B cell (primary cell): ENCODE data around the gene ASB11. TPM values are rescaled to one million over a fixed set of nuclear protein-coding genes. Genes with fewer than 3 reads are reported as not detected.

ENCODE experiments used
- ATAC-seq: fragments of 200-7000 bp; cut with Tn5 transposase; one replicate; pipeline ENCODE4 v1.10.0; 2021; ENCODE audit warnings: low read depth, mild to moderate bottlenecking, moderate number of reproducible peaks, moderate library complexity
- CTCF ChIA-PET: fragments of 350-600 bp; sonication (Branson Sonifier 250); formaldehyde crosslinking; loops from one replicate; lab custom pipeline; 2021; ENCODE audit warnings: antibody characterized with exemption, inconsistent platforms; lab: Charles Lee
- POLR2A ChIA-PET: fragments of 350-600 bp; sonication (Branson Sonifier 250); formaldehyde crosslinking; loops from one replicate; lab custom pipeline; 2021; ENCODE audit warnings: antibody characterized with exemption; lab: Charles Lee
- DNase-seq: peaks from one replicate; pipeline ENCODE4 v3.0.0; 2013
- H2AFZ ChIP-seq: 2 replicates; pipeline ENCODE4 v1.6.1; 2012; ENCODE audit warnings: mild to moderate bottlenecking, low read depth, low read length; ENCODE audit not compliant: insufficient read depth, poor library complexity, severe bottlenecking
- H3K27ac ChIP-seq, 2 donors: 1 replicate in 1 of 2; 2 replicates in 1 of 2; pipeline ENCODE4 v1.5.1; 2012 to 2013; ENCODE audit warnings: low read length in 2 of 2, mild to moderate bottlenecking in 2 of 2, moderate library complexity in 1 of 2
- H3K27me3 ChIP-seq, 4 experiments: fragments of 200-600 bp in 1 of 4; sonication (generic) in 1 of 4; replicated peaks in 1 of 4; 1 replicate in 2 of 4; 2 replicates in 2 of 4; pipeline versions ENCODE4 v1.6.1 to v1.7.0; 2013 to 2016; ENCODE audit warnings: low read length in 3 of 4, mild to moderate bottlenecking in 2 of 4, mixed read lengths in 1 of 4, moderate library complexity in 1 of 4; ENCODE audit not compliant: insufficient read depth in 4 of 4, control insufficient read depth in 3 of 4; ENCODE audit errors: control extremely low read depth in 1 of 4
- H3K36me3 ChIP-seq, 2 experiments: replicated peaks in 1 of 2; 1 replicate in 1 of 2; 2 replicates in 1 of 2; pipeline versions ENCODE4 v1.6.1 to v1.7.1; 2013; ENCODE audit warnings: low read length in 1 of 2; ENCODE audit not compliant: insufficient read depth in 2 of 2, control insufficient read depth in 1 of 2; ENCODE audit errors: control extremely low read depth in 1 of 2, extremely low read depth in 1 of 2
- H3K4me1 ChIP-seq, 2 donors: fragments of 200-600 bp in 1 of 2; sonication (generic) in 1 of 2; 1 replicate in 1 of 2; 2 replicates in 1 of 2; pipeline versions ENCODE4 v1.5.1 to v1.6.1; 2013 to 2017; ENCODE audit warnings: low read length in 2 of 2; ENCODE audit not compliant: control insufficient read depth in 2 of 2, insufficient read depth in 2 of 2
- H3K4me2 ChIP-seq: replicated peaks from 2 replicates; pipeline ENCODE3; 2012; ENCODE audit warnings: mild to moderate bottlenecking, low read depth, low read length; ENCODE audit not compliant: poor library complexity, severe bottlenecking
- H3K4me3 ChIP-seq, 5 experiments: fragments of 200-600 bp in 1 of 5; sonication (generic) in 1 of 5; 1 replicate in 3 of 5; 2 replicates in 2 of 5; pipeline versions ENCODE4 v1.5.1 to v1.7.0; 2011 to 2016; ENCODE audit warnings: low read length in 4 of 5, mild to moderate bottlenecking in 4 of 5, low read depth in 2 of 5, control low read depth in 1 of 5, moderate library complexity in 1 of 5; ENCODE audit not compliant: insufficient read depth in 1 of 5; ENCODE audit errors: control extremely low read depth in 1 of 5, extremely low read depth in 1 of 5
- H3K79me2 ChIP-seq: fragments of 200-600 bp; sonication (generic); one replicate; pipeline ENCODE4 v1.6.0; 2016; ENCODE audit warnings: low read length; ENCODE audit not compliant: control insufficient read depth, insufficient read depth
- H3K9ac ChIP-seq: fragments of 200-600 bp; sonication (generic); 2 replicates; pipeline ENCODE4 v1.6.1; 2017; ENCODE audit warnings: mild to moderate bottlenecking, low read length, moderate library complexity
- H3K9me3 ChIP-seq, 3 donors: one replicate each; pipeline versions ENCODE4 v1.6.1 to v1.7.1; 2013; ENCODE audit warnings: low read length in 2 of 3; ENCODE audit not compliant: control insufficient read depth in 2 of 3, insufficient read depth in 1 of 3; ENCODE audit errors: control extremely low read depth in 1 of 3
- H4K20me1 ChIP-seq: 2 replicates; pipeline ENCODE4 v1.6.0; 2012; ENCODE audit warnings: mild to moderate bottlenecking, low read length; ENCODE audit not compliant: insufficient read depth, control insufficient read depth, poor library complexity, severe bottlenecking
- H3K27ac Mint-ChIP-seq: one replicate; pipeline ENCODE4 v1.8.0; 2021; ENCODE audit warnings: mixed read lengths
- H3K27me3 Mint-ChIP-seq: one replicate; pipeline ENCODE4 v1.8.0; 2021; ENCODE audit warnings: mixed read lengths
- H3K4me1 Mint-ChIP-seq: one replicate; pipeline ENCODE4 v1.8.0; 2021; ENCODE audit warnings: mixed read lengths
- H3K4me3 Mint-ChIP-seq: one replicate; pipeline ENCODE4 v1.8.0; 2021; ENCODE audit warnings: mixed read lengths
- H3K9me3 Mint-ChIP-seq: one replicate; pipeline ENCODE4 v1.8.0; 2022; ENCODE audit warnings: mixed read lengths; ENCODE audit not compliant: insufficient read depth
- EZH2 ChIP-seq: IDR thresholded peaks from 2 replicates; pipeline ENCODE4 v1.6.1; 2012; ENCODE audit warnings: borderline replicate concordance, low read depth, mild to moderate bottlenecking, moderate library complexity, low read length; ENCODE audit not compliant: insufficient read depth, poor library complexity, severe bottlenecking
- WGBS: methylation state at CpG from one replicate; pipeline ENCODE4 v1.1.5; 2013; ENCODE audit warnings: missing lambda C conversion rate; ENCODE audit not compliant: insufficient coverage; 5-methylcytosine and 5-hydroxymethylcytosine counted together
- intact Hi-C: fragments of 100-400 bp; cut with micrococcal nuclease; formaldehyde crosslinking; loops from one replicate; pipeline ENCODE4 v1.10.0; 2022
- polyA plus RNA-seq: library from polyadenylated mRNA; depleted of rRNA; stranded (reverse); fragments of >200 nt; gene quantifications from 2 replicates; pipeline ENCODE4 v1.2.3, GENCODE V29; 2012
- total RNA-seq, 2 donors: library from RNA; stranded (reverse); fragments of 120-200 nt in 1 of 2; gene quantifications; 1 replicate in 1 of 2; 2 replicates in 1 of 2; pipeline versions ENCODE4 v1.2.3 to v1.2.4, GENCODE V29; 2013 to 2022
- TF ChIP-seq, protein P1 (sequence below): fragments of 200-600 bp; IDR thresholded peaks from one replicate; pipeline ENCODE4 v1.8.0; 2022; ENCODE audit warnings: antibody characterized with exemption, mild to moderate bottlenecking

Gene ASB11
- total and polyA plus RNA-seq, 2 donors (not counting 1 experiment from before 2014, with no cell fraction given) = not detected

DNA sequence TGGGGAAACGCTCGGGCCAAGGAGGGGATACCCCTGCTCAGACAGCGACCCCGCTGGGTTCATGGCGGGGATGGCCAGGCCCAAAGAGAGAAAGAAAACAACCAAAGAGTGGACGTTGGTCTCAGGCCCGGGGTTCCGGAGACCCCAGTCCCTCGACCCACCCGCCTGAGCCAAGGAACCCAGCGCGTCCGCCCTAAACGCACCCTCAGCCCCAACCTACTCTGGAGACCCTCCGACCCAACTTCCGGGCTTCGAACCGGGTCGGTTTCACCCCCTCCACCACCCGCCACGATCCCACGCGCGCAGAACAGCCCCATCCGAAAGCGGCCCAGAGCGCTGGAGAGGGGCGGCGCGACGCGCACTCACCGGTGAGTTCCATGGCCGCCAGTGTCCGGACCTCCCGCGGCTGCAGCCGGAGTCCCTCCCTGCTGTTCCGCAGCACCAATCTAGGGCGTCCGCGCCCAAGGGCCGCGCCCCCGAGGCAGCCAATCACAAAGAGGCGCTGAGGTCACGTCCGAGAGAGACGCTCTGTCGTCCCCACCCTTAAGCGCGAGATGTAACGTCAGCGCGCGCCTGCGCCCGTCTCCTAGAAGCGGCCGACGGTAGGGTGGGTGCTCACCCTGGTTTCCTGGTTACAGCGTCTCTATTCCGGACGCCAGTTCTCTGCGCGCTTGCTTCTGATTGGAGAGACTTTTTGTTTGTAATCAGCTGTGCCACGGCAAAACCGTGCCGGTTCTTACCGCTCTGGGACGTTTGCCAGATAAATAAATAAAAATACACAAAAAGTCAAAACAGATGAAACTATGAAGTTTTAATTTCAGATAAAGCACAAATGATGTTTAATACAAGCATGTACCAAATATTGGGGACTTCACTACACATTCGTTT is 19.9 kb upstream of the ASB11 start, which contains the start of gene PIGA:
Gene PIGA (minus strand): TSS at position 389 of the 888 bp plus-strand sequence. CDS start 3,593 bp downstream, outside the sequence.
- H3K4me1 Mint-ChIP-seq = peaks cover 20% of the 10 kb centered on the region
- peaks cover 8% of the 10 kb centered on the region for H3K27me3 Mint-ChIP-seq
- Histone ChIP-seq H3K79me2 (peaks cover 10% of the 10 kb centered on the region), H3K4me2 (peak within 1 kb of the TSS; percentile 69), H3K27me3 (peaks cover 0 to 15% (median 1%) of the 10 kb centered on the region in 4 experiments), H3K9me3 (no peaks in the 10 kb centered on the region), H3K9ac (peak within 1 kb of the TSS; percentile 79), H2AFZ (peak within 1 kb of the TSS; percentile 53), H3K4me3 (peak within 1 kb of the TSS; percentile 65 to 93 (median 74)), H3K27ac (peak within 1 kb of the TSS; percentile 84 to 95), H3K36me3 (peaks cover 0 to 13% of the 10 kb centered on the region in 2 experiments), H3K4me1 (peaks cover 4 to 15% of the 10 kb centered on the region in 2 donors), H4K20me1 (no peaks in the 10 kb centered on the region)
- DNase-seq (peak; percentile 94), ATAC-seq (peak; percentile 91)
- CTCF ChIA-PET = interaction anchor here (2.1 kb wide), 1 partner anchor 12 kb away, joined by 6 read pairs; no protein-coding TSS in a partner anchor
- WGBS = 0% methylated on average over 61 of the region's 72 CpGs
- no peak for TF ChIP-seq EZH2
- TF ChIP-seq, protein P1, sequence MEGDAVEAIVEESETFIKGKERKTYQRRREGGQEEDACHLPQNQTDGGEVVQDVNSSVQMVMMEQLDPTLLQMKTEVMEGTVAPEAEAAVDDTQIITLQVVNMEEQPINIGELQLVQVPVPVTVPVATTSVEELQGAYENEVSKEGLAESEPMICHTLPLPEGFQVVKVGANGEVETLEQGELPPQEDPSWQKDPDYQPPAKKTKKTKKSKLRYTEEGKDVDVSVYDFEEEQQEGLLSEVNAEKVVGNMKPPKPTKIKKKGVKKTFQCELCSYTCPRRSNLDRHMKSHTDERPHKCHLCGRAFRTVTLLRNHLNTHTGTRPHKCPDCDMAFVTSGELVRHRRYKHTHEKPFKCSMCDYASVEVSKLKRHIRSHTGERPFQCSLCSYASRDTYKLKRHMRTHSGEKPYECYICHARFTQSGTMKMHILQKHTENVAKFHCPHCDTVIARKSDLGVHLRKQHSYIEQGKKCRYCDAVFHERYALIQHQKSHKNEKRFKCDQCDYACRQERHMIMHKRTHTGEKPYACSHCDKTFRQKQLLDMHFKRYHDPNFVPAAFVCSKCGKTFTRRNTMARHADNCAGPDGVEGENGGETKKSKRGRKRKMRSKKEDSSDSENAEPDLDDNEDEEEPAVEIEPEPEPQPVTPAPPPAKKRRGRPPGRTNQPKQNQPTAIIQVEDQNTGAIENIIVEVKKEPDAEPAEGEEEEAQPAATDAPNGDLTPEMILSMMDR = no peak
- peak within 1 kb of the TSS; percentile 94 for H3K27ac Mint-ChIP-seq
- H3K9me3 Mint-ChIP-seq = no peaks in the 10 kb centered on the region
- POLR2A ChIA-PET = no interaction called here
- intact Hi-C loops = loop anchor here (1.0 to 10.0 kb wide), 6 partner anchors 339 to 1383 kb away; partner anchors contain the start of genes AP1S2, CA5B and SYAP1
- peak within 1 kb of the TSS; percentile 92 for H3K4me3 Mint-ChIP-seq
